SU-DHL-6 (cell line): ENCODE data around the gene RAB11A.

Experiments used
- H2AFZ ChIP-seq: fragments of 200-600 bp; sonication (generic); 2 replicates; pipeline ENCODE4 v1.6.1; 2014; ENCODE audit warnings: low read depth, mild to moderate bottlenecking, moderate library complexity, mixed read lengths, antibody characterized with exemption, low read length; ENCODE audit not compliant: severe bottlenecking
- H3F3A ChIP-seq: fragments of 200-600 bp; shearing (Covaris generic); 2 replicates; pipeline ENCODE4 v1.6.0; 2016; ENCODE audit warnings: antibody characterized with exemption, mild to moderate bottlenecking; ENCODE audit not compliant: insufficient read depth
- H3K27ac ChIP-seq: fragments of 200-600 bp; sonication (generic); 2 replicates; pipeline ENCODE4 v1.5.1; 2016; ENCODE audit warnings: low read depth, mild to moderate bottlenecking, low read length, moderate library complexity, mixed read lengths
- H3K27me3 ChIP-seq: fragments of 200-600 bp; sonication (generic), shearing (Covaris generic); 2 replicates; pipeline ENCODE4 v1.6.0; 2014; ENCODE audit warnings: mild to moderate bottlenecking, low read length
- H3K36me3 ChIP-seq: fragments of 200-600 bp; sonication (generic); 2 replicates; pipeline ENCODE4 v1.6.1; 2014; ENCODE audit warnings: mild to moderate bottlenecking, low read length, mixed read lengths
- H3K4me2 ChIP-seq: fragments of 300-600, 200-600 bp; shearing (Covaris generic), sonication (generic); 2 replicates; pipeline ENCODE4 v1.6.0; 2014; ENCODE audit warnings: low read length, low read depth, mild to moderate bottlenecking; ENCODE audit not compliant: poor library complexity, severe bottlenecking
- H3K4me3 ChIP-seq: fragments of 200-600 bp; sonication (generic); 2 replicates; pipeline ENCODE4 v1.5.1; 2014; ENCODE audit warnings: antibody characterized with exemption, low read length, mild to moderate bottlenecking, mixed read lengths; ENCODE audit not compliant: insufficient read depth, poor library complexity, severe bottlenecking
- H3K79me2 ChIP-seq: fragments of 200-600 bp; sonication (generic); 2 replicates; pipeline ENCODE4 v1.6.1; 2014; ENCODE audit warnings: mild to moderate bottlenecking, low read length, moderate library complexity; ENCODE audit not compliant: insufficient read depth
- H3K9ac ChIP-seq: fragments of 200-600 bp; sonication (generic); 2 replicates; pipeline ENCODE4 v1.7.0; 2014; ENCODE audit warnings: mild to moderate bottlenecking, low read length
- H3K9me2 ChIP-seq: fragments of 200-600 bp; sonication (generic); replicated peaks from 2 replicates; pipeline ENCODE4 v1.6.1; 2014; ENCODE audit warnings: low read length; ENCODE audit not compliant: insufficient read depth
- H3K9me3 ChIP-seq: fragments of 200-600 bp; sonication (generic); 2 replicates; pipeline ENCODE4 v1.6.1; 2014; ENCODE audit warnings: low read length, mixed read lengths; ENCODE audit not compliant: insufficient read depth
- H4K20me1 ChIP-seq: fragments of 200-600 bp; sonication (generic); 2 replicates; pipeline ENCODE4 v1.6.1; 2014; ENCODE audit warnings: low read depth, mild to moderate bottlenecking, antibody characterized with exemption, low read length, moderate library complexity, mixed read lengths
- EZH2phosphoT487 ChIP-seq: fragments of 200-600 bp; sonication (generic), shearing (Covaris generic); conservative IDR thresholded peaks from 2 replicates; pipeline ENCODE4 v1.6.1; 2018; ENCODE audit warnings: mild to moderate bottlenecking, antibody characterized with exemption, low read length, moderate library complexity, mixed read lengths
- TF ChIP-seq, protein P1 (sequence below): fragments of 200-600 bp; sonication (generic); IDR thresholded peaks from one replicate; pipeline ENCODE4 v1.5.1; 2017; ENCODE audit warnings: antibody characterized with exemption, mild to moderate bottlenecking, low read length, moderate library complexity; ENCODE audit not compliant: insufficient read depth, poor library complexity, severe bottlenecking

RAB11A gene

DNA sequence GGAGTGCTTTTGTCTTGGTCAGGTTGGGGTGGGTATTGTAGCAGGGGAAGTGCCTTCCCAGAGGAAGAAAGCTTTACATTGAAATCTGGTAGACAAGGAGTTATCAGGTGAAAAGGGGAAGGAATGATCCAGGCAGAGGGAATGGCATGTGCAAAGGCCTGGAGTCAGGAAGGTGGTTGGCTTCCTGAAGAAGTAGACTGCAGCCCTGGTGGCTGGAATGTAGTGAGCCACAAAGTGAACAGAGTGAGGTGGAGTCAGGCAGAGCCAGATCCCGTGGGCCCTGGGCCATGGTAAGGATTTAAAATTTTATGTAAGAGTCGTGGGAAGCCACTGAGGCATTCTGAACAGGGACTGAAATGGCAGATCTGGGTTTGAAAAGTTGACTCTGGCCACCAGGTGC is 58.3 kb downstream of the RAB11A start:
- Histone ChIP-seq H4K20me1 (no peaks in the 10 kb centered on the region), H3K36me3 (no peaks in the 10 kb centered on the region), H3K27ac (no peak overlapping the region), H3K9me2 (no peaks in the 10 kb centered on the region), H3K79me2 (no peaks in the 10 kb centered on the region), H3K9me3 (no peaks in the 10 kb centered on the region), H2AFZ (no peak overlapping the region), H3K4me2 (no peak overlapping the region), H3K4me3 (no peak overlapping the region), H3K9ac (no peak overlapping the region), H3K27me3 (no peaks in the 10 kb centered on the region), H3F3A (no peaks in the 10 kb centered on the region)
- TF ChIP-seq EZH2phosphoT487: no peak
- TF ChIP-seq, protein P1, sequence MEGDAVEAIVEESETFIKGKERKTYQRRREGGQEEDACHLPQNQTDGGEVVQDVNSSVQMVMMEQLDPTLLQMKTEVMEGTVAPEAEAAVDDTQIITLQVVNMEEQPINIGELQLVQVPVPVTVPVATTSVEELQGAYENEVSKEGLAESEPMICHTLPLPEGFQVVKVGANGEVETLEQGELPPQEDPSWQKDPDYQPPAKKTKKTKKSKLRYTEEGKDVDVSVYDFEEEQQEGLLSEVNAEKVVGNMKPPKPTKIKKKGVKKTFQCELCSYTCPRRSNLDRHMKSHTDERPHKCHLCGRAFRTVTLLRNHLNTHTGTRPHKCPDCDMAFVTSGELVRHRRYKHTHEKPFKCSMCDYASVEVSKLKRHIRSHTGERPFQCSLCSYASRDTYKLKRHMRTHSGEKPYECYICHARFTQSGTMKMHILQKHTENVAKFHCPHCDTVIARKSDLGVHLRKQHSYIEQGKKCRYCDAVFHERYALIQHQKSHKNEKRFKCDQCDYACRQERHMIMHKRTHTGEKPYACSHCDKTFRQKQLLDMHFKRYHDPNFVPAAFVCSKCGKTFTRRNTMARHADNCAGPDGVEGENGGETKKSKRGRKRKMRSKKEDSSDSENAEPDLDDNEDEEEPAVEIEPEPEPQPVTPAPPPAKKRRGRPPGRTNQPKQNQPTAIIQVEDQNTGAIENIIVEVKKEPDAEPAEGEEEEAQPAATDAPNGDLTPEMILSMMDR: no peak

DNA sequence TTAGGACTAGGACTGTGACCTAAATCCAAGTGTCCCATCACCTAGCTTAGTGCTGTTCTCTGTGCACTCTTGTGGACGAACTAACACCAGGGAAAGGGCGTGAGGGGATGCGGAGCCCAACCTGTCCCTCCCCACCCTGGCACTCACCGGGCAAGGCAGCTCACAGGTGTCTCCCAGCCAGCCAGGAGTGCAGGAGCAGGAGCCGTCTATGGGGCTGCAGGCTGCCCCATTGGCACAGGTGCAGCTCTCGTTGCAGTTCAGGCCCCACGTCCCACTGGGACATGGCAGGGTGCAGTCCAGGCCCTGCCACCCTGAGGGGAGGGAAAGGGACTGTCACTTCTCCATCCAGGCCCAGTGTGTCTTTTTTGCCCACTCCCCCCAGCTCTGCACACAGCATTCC is 60.3 kb downstream of the RAB11A start:
- no peak for TF ChIP-seq EZH2phosphoT487
- TF ChIP-seq, protein P1: no peak
- no peaks in the 10 kb centered on the region for H3F3A ChIP-seq
- H3K4me3 ChIP-seq: no peak overlapping the region
- no peak overlapping the region for H2AFZ ChIP-seq
- H4K20me1 ChIP-seq: no peaks in the 10 kb centered on the region
- H3K9me3 ChIP-seq: no peaks in the 10 kb centered on the region
- H3K79me2 ChIP-seq: no peaks in the 10 kb centered on the region
- no peaks in the 10 kb centered on the region for H3K9me2 ChIP-seq
- H3K9ac ChIP-seq: no peak overlapping the region
- no peaks in the 10 kb centered on the region for H3K27me3 ChIP-seq
- no peak overlapping the region for H3K4me2 ChIP-seq
- no peak overlapping the region for H3K27ac ChIP-seq
- no peaks in the 10 kb centered on the region for H3K36me3 ChIP-seq

DNA sequence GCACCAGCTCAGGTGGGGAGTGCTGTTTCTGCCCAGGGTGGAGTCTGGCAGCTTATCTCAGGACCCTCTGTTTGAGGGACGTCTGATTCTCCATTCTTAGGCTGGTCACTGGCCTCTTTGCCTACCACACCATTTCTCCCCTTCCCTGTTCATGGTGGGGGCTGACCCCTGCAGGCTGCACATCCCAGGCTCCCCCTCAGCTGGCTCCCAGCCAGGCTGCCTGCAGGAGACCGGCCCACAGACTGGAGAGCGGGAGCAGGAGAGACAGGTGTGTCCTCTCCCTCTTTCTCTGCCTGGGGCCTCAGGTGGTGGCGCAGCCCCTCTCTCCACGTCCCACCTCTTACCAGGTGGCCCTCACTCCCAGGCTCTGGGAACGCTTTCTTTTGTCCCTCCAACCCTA is 60.8 kb downstream of the RAB11A start:
- Histone ChIP-seq H3F3A (no peaks in the 10 kb centered on the region), H3K79me2 (no peaks in the 10 kb centered on the region), H4K20me1 (no peaks in the 10 kb centered on the region), H3K4me2 (no peak overlapping the region), H3K4me3 (no peak overlapping the region), H3K9ac (no peak overlapping the region), H3K27me3 (no peaks in the 10 kb centered on the region), H3K36me3 (no peaks in the 10 kb centered on the region), H3K9me2 (no peaks in the 10 kb centered on the region), H2AFZ (no peak overlapping the region), H3K27ac (no peak overlapping the region), H3K9me3 (no peaks in the 10 kb centered on the region)
- TF ChIP-seq, protein P1: no peak
- no peak for TF ChIP-seq EZH2phosphoT487
